HG03025 (cell line): ENCODE results near the gene FBRS.

Source experiments
- ATAC-seq: cut with Tn5 transposase; IDR thresholded peaks from one replicate; pipeline ENCODE4 v1.9.1; 2021; ENCODE audit warnings: mild to moderate bottlenecking, moderate library complexity; ENCODE audit not compliant: unreplicated experiment, low FRiP score

Gene FBRS

GRCh38 chr16:30641378-30641982 lies 16.8 kb upstream of the FBRS start:
- no peak for ATAC-seq

- no peak for ATAC-seq
Measured at GRCh38 chr16:30644334-30644830, 13.8 kb upstream of the FBRS start.

- no peak for ATAC-seq
Measured at GRCh38 chr16:30645727-30646126, 12.5 kb upstream of the FBRS start.

- no peak for ATAC-seq
Measured at GRCh38 chr16:30647274-30647571, 11.0 kb upstream of the FBRS start.

- no peak for ATAC-seq
Measured at GRCh38 chr16:30649725-30650368, 8.4 kb upstream of the FBRS start.

- peak; percentile 62 for ATAC-seq
Measured at GRCh38 chr16:30650369-30651123, 7.7 kb upstream of the FBRS start, which contains the start of gene PRR14. Gene PRR14 (plus strand): TSS chr16:30650960. CDS start chr16:30651646, 686 bp downstream.

GRCh38 chr16:30651124-30652004 lies 6.9 kb upstream of the FBRS start:
- ATAC-seq: peak; percentile 42

GRCh38 chr16:30652005-30652296 lies 6.3 kb upstream of the FBRS start:
- no peak for ATAC-seq

GRCh38 chr16:30652718-30653117 lies 5.5 kb upstream of the FBRS start:
- ATAC-seq: no peak

- ATAC-seq: no peak
Measured at GRCh38 chr16:30654856-30655255, 3.4 kb upstream of the FBRS start.

GRCh38 chr16:30655815-30656347 lies 2.4 kb upstream of the FBRS start:
- no peak for ATAC-seq

- ATAC-seq: no peak
Measured at GRCh38 chr16:30656388-30656787, 1.8 kb upstream of the FBRS start.

- no peak for ATAC-seq
Measured at GRCh38 chr16:30656974-30657865, 1.0 kb upstream of the FBRS start.

GRCh38 chr16:30658731-30659506 lies 688 bp downstream of the FBRS start:
- ATAC-seq: peak; percentile 21

GRCh38 chr16:30659507-30660423 lies 1.5 kb downstream of the FBRS start:
- ATAC-seq: no peak

GRCh38 chr16:30660424-30661261 lies 2.4 kb downstream of the FBRS start:
- ATAC-seq: no peak

- ATAC-seq: no peak
Measured at GRCh38 chr16:30662449-30662848, 4.2 kb downstream of the FBRS start.
